GM12878 (cell line): Measurements from ENCODE around the gene PANK1. TPM values are rescaled to one million over a fixed set of nuclear protein-coding genes. Genes with fewer than 3 reads are reported as not detected.

Experiments used
- CBX3 ChIP-seq: fragments of 200-600 bp; sonication (generic); IDR thresholded peaks from 2 replicates; pipeline ENCODE4 v1.6.1; 2016; ENCODE audit warnings: low read depth, borderline replicate concordance
- RBBP5 ChIP-seq: fragments of 200-600 bp; sonication (generic); conservative IDR thresholded peaks from 2 replicates; pipeline ENCODE4 v1.6.1; 2016
- SREBF2 ChIP-seq: IDR thresholded peaks from 2 replicates; pipeline ENCODE4 v1.6.1; 2012; ENCODE audit warnings: mild to moderate bottlenecking, low read length
- TBL1XR1 ChIP-seq: IDR thresholded peaks from 2 replicates; pipeline ENCODE4 v1.6.1; 2012; ENCODE audit warnings: low read depth, low read length, improper control_type of control experiment
- polyA plus RNA-seq, 11 experiments: library from polyadenylated mRNA; depleted of rRNA in 4 of 11; unstranded in 6 of 11; stranded (reverse) in 5 of 11; fragments of >200 nt; fragmentation: Nextera tagmentation in 4 of 11; fragmentation: Illumina TruSeq in 1 of 11; extraction: Ambion mirVana in 4 of 11; extraction: Trizol in 1 of 11; gene quantifications; 1 replicate in 1 of 11; 2 replicates in 10 of 11; pipeline versions ENCODE4 v1.2.1 to v1.2.3, GENCODE V29; 2011 to 2016; ENCODE audit warnings: inconsistent platforms in 2 of 11, missing spikeins in 2 of 11, low read depth in 1 of 11
- total RNA-seq, 4 experiments: library from RNA; depleted of rRNA in 3 of 4; stranded (reverse); fragments of >200 nt in 3 of 4; fragmentation: Illumina TruSeq in 1 of 4; extraction: Trizol in 1 of 4; gene quantifications; 2 replicates each; pipeline versions ENCODE4 v1.2.1 to v1.2.3, GENCODE V29; 2013 to 2021
- TF ChIP-seq, protein P1 (sequence below): IDR thresholded peaks from 2 replicates; pipeline ENCODE4 v1.6.1; 2011; ENCODE audit warnings: low read depth, low read length, improper control_type of control experiment, borderline replicate concordance
- TF ChIP-seq, protein P2 (sequence below): fragments of 450-650 bp; IDR thresholded peaks from 2 replicates; pipeline ENCODE4 v1.6.1; 2017; ENCODE audit warnings: antibody characterized with exemption, mild to moderate bottlenecking, moderate library complexity
- TF ChIP-seq, protein P3 (sequence below): IDR thresholded peaks from 2 replicates; pipeline ENCODE4 v1.6.1; 2012; ENCODE audit warnings: improper control_type of control experiment, low read depth, low read length; ENCODE audit not compliant: insufficient replicate concordance
- TF ChIP-seq, protein P4 (sequence below): fragments of 450-650 bp; IDR thresholded peaks from 2 replicates; pipeline ENCODE4 v1.6.1; 2016; ENCODE audit warnings: mild to moderate bottlenecking
- TF ChIP-seq, protein P5 (sequence below): IDR thresholded peaks from 2 replicates; pipeline ENCODE4 v1.6.1; 2012; ENCODE audit warnings: low read length, inconsistent platforms

The PANK1 gene
- total and polyA plus RNA-seq, 10 of the 15 experiments (the other 5 are each of a cell fraction or from before 2014, with no cell fraction given): 1.9 to 10.6 (median 5.8) TPM

DNA sequence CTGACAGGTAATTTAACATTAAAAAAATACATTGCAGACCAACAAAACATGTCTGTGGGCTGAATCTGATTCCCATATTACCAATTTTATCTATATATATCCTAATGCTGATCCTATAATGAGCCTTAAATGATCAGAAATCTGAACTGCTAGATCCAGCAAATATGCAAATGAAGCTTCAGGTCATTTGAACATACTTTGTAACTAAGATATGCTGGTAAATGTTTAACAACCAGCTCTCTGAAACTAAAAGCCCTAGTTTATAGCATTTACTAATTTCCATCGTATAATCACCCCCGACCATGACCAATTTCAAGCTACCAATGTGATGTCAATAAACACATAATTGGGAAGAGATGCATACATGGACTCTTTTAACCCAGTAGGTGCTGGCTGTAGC is 42.1 kb downstream of the PANK1 start (continued):
- TF ChIP-seq, protein P1, sequence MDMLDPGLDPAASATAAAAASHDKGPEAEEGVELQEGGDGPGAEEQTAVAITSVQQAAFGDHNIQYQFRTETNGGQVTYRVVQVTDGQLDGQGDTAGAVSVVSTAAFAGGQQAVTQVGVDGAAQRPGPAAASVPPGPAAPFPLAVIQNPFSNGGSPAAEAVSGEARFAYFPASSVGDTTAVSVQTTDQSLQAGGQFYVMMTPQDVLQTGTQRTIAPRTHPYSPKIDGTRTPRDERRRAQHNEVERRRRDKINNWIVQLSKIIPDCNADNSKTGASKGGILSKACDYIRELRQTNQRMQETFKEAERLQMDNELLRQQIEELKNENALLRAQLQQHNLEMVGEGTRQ: no peak
- TF ChIP-seq SREBF2 (no peak), TBL1XR1 (no peak), RBBP5 (no peak), CBX3 (no peak)
- TF ChIP-seq, protein P2, sequence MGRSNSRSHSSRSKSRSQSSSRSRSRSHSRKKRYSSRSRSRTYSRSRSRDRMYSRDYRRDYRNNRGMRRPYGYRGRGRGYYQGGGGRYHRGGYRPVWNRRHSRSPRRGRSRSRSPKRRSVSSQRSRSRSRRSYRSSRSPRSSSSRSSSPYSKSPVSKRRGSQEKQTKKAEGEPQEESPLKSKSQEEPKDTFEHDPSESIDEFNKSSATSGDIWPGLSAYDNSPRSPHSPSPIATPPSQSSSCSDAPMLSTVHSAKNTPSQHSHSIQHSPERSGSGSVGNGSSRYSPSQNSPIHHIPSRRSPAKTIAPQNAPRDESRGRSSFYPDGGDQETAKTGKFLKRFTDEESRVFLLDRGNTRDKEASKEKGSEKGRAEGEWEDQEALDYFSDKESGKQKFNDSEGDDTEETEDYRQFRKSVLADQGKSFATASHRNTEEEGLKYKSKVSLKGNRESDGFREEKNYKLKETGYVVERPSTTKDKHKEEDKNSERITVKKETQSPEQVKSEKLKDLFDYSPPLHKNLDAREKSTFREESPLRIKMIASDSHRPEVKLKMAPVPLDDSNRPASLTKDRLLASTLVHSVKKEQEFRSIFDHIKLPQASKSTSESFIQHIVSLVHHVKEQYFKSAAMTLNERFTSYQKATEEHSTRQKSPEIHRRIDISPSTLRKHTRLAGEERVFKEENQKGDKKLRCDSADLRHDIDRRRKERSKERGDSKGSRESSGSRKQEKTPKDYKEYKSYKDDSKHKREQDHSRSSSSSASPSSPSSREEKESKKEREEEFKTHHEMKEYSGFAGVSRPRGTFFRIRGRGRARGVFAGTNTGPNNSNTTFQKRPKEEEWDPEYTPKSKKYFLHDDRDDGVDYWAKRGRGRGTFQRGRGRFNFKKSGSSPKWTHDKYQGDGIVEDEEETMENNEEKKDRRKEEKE: no peak
- TF ChIP-seq, protein P3, sequence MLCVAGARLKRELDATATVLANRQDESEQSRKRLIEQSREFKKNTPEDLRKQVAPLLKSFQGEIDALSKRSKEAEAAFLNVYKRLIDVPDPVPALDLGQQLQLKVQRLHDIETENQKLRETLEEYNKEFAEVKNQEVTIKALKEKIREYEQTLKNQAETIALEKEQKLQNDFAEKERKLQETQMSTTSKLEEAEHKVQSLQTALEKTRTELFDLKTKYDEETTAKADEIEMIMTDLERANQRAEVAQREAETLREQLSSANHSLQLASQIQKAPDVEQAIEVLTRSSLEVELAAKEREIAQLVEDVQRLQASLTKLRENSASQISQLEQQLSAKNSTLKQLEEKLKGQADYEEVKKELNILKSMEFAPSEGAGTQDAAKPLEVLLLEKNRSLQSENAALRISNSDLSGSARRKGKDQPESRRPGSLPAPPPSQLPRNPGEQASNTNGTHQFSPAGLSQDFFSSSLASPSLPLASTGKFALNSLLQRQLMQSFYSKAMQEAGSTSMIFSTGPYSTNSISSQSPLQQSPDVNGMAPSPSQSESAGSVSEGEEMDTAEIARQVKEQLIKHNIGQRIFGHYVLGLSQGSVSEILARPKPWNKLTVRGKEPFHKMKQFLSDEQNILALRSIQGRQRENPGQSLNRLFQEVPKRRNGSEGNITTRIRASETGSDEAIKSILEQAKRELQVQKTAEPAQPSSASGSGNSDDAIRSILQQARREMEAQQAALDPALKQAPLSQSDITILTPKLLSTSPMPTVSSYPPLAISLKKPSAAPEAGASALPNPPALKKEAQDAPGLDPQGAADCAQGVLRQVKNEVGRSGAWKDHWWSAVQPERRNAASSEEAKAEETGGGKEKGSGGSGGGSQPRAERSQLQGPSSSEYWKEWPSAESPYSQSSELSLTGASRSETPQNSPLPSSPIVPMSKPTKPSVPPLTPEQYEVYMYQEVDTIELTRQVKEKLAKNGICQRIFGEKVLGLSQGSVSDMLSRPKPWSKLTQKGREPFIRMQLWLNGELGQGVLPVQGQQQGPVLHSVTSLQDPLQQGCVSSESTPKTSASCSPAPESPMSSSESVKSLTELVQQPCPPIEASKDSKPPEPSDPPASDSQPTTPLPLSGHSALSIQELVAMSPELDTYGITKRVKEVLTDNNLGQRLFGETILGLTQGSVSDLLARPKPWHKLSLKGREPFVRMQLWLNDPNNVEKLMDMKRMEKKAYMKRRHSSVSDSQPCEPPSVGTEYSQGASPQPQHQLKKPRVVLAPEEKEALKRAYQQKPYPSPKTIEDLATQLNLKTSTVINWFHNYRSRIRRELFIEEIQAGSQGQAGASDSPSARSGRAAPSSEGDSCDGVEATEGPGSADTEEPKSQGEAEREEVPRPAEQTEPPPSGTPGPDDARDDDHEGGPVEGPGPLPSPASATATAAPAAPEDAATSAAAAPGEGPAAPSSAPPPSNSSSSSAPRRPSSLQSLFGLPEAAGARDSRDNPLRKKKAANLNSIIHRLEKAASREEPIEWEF: no peak
- TF ChIP-seq, protein P4, sequence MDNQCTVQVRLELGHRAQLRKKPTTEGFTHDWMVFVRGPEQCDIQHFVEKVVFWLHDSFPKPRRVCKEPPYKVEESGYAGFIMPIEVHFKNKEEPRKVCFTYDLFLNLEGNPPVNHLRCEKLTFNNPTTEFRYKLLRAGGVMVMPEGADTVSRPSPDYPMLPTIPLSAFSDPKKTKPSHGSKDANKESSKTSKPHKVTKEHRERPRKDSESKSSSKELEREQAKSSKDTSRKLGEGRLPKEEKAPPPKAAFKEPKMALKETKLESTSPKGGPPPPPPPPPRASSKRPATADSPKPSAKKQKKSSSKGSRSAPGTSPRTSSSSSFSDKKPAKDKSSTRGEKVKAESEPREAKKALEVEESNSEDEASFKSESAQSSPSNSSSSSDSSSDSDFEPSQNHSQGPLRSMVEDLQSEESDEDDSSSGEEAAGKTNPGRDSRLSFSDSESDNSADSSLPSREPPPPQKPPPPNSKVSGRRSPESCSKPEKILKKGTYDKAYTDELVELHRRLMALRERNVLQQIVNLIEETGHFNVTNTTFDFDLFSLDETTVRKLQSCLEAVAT: no peak
- TF ChIP-seq, protein P5, sequence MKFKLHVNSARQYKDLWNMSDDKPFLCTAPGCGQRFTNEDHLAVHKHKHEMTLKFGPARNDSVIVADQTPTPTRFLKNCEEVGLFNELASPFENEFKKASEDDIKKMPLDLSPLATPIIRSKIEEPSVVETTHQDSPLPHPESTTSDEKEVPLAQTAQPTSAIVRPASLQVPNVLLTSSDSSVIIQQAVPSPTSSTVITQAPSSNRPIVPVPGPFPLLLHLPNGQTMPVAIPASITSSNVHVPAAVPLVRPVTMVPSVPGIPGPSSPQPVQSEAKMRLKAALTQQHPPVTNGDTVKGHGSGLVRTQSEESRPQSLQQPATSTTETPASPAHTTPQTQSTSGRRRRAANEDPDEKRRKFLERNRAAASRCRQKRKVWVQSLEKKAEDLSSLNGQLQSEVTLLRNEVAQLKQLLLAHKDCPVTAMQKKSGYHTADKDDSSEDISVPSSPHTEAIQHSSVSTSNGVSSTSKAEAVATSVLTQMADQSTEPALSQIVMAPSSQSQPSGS: no peak
